K562 (cell line): ENCODE data around the gene AHCY. TPM values are rescaled to one million over a fixed set of nuclear protein-coding genes. Genes with fewer than 3 reads are reported as not detected.
"Not testable (repeated sequence)": the region's sequence is repeated elsewhere in the genome, so short reads cannot be mapped to it uniquely, and the experiment has no call there.

Source experiments
- ATAC-seq: fragments of 200-7000 bp; cut with Tn5 transposase; 3 replicates; pipeline ENCODE4 v1.9.1; 2020; ENCODE audit warnings: moderate library complexity
- BruUV-seq: library from RNA; stranded (reverse); fragments of 400-500 nt; replicated peaks from 2 replicates; lab custom pipeline; 2021; lab: Mats Ljungman, UMichigan
- CTCF ChIA-PET: fragments of 300-600 bp; formaldehyde crosslinking; extraction: SDS; loops from one replicate; lab custom pipeline; 2021; ENCODE audit warnings: low intra/inter-chr PET ratio; lab: Yijun Ruan, JAX
- POLR2A ChIA-PET: fragments of 300-600, 350-650 bp; sonication (Branson Sonifier 250); formaldehyde crosslinking; extraction: SDS; loops from one replicate; lab custom pipeline; 2021; ENCODE audit warnings: antibody characterized with exemption, inconsistent platforms; lab: Yijun Ruan, JAX
- DNase-seq, 4 experiments: peaks; one replicate each; pipeline versions ENCODE4 v3.0.0 to v3.0.0-alpha.2; 2011 to 2018; ENCODE audit warnings: low spot score in 3 of 4, mixed read lengths in 3 of 4; ENCODE audit errors: extremely low read depth in 1 of 4
- FAIRE-seq: peaks from 2 replicates; lab custom pipeline; 2011; peaks lifted over from hg19 to GRCh38; lab: Jason Lieb, UNC
- H2AFZ ChIP-seq: 2 replicates; pipeline ENCODE4 v1.6.0; 2011; ENCODE audit warnings: low read depth, low read length, control low read depth, inconsistent platforms
- H3K27ac ChIP-seq: fragments of 200-600 bp; 3 replicates; pipeline ENCODE4 v1.8.0; 2011; ENCODE audit warnings: low read depth, mild to moderate bottlenecking, control low read depth, inconsistent platforms, low read length, moderate library complexity, mixed read lengths; ENCODE audit errors: extremely low read depth
- H3K27me3 ChIP-seq, 2 experiments: fragments of 300-600 bp in 1 of 2; 2 replicates in 1 of 2; 3 replicates in 1 of 2; pipeline versions ENCODE4 v1.6.0 to v1.8.0; 2011; ENCODE audit warnings: inconsistent platforms in 2 of 2, low read length in 2 of 2, mild to moderate bottlenecking in 1 of 2, mixed read lengths in 1 of 2, moderate library complexity in 1 of 2; ENCODE audit not compliant: control insufficient read depth in 2 of 2, insufficient read depth in 2 of 2
- H3K36me3 ChIP-seq: fragments of 300-600 bp; 3 replicates; pipeline ENCODE4 v1.8.0; 2011; ENCODE audit warnings: mild to moderate bottlenecking, low read length, inconsistent platforms; ENCODE audit not compliant: control insufficient read depth, insufficient read depth
- H3K4me1 ChIP-seq, 2 experiments: fragments of 200-600 bp in 1 of 2; replicated peaks in 1 of 2; 2 replicates in 1 of 2; 3 replicates in 1 of 2; pipeline versions ENCODE4 v1.5.1 to v1.8.0; 2011; ENCODE audit warnings: inconsistent platforms in 2 of 2, low read length in 2 of 2, mild to moderate bottlenecking in 1 of 2, mixed read lengths in 1 of 2, moderate library complexity in 1 of 2; ENCODE audit not compliant: control insufficient read depth in 2 of 2, insufficient read depth in 2 of 2
- H3K4me2 ChIP-seq: 2 replicates; pipeline ENCODE4 v1.6.1; 2011; ENCODE audit warnings: low read length, control low read depth, inconsistent platforms, mixed read lengths; ENCODE audit not compliant: insufficient read depth
- H3K4me3 ChIP-seq: fragments of 200-600 bp; sonication (generic), shearing (Covaris generic); 2 replicates; pipeline ENCODE4 v1.5.1; 2016; ENCODE audit warnings: control low read depth, inconsistent platforms
- H3K79me2 ChIP-seq: fragments of 200-600 bp; 3 replicates; pipeline ENCODE4 v1.8.0; 2011; ENCODE audit warnings: low read length, inconsistent platforms; ENCODE audit not compliant: control insufficient read depth, insufficient read depth
- H3K9ac ChIP-seq, 2 experiments: 2 replicates each; pipeline versions ENCODE4 v1.6.0 to v1.6.1; 2011; ENCODE audit warnings: low read depth in 2 of 2, low read length in 2 of 2, control low read depth in 1 of 2, inconsistent platforms in 1 of 2, mild to moderate bottlenecking in 1 of 2, mixed read lengths in 1 of 2; ENCODE audit not compliant: insufficient read depth in 1 of 2
- H3K9me1 ChIP-seq: one replicate; pipeline ENCODE4 v1.6.0; 2011; ENCODE audit warnings: inconsistent platforms, mild to moderate bottlenecking, low read length, moderate library complexity; ENCODE audit not compliant: control insufficient read depth, insufficient read depth
- H3K9me3 ChIP-seq: replicated peaks from 2 replicates; pipeline ENCODE4 v1.5.1; 2011; ENCODE audit warnings: low read depth, low read length, inconsistent platforms; ENCODE audit not compliant: control insufficient read depth, insufficient read depth
- H4K20me1 ChIP-seq: replicated peaks from 2 replicates; pipeline ENCODE4 v1.6.1; 2011; ENCODE audit warnings: low read length, inconsistent platforms, mixed read lengths; ENCODE audit not compliant: control insufficient read depth, insufficient read depth
- BCOR ChIP-seq: fragments of 450-650 bp; IDR thresholded peaks from 2 replicates; pipeline ENCODE4 v1.6.1; 2016
- MED1 ChIP-seq: sonication (generic); formaldehyde crosslinking; IDR thresholded peaks from 2 replicates; pipeline ENCODE4 v1.8.1; 2023; ENCODE audit warnings: missing genetic modification reagents, borderline replicate concordance
- POLR2G ChIP-seq: fragments of 200-400 bp; formaldehyde crosslinking; IDR thresholded peaks from 2 replicates; pipeline ENCODE4 v1.6.1; 2017; ENCODE audit warnings: low read depth, mild to moderate bottlenecking, antibody characterized with exemption, low read length, moderate library complexity
- RBM25 ChIP-seq: fragments of 200-400 bp; formaldehyde crosslinking; IDR thresholded peaks from 2 replicates; pipeline ENCODE4 v1.6.1; 2018; ENCODE audit warnings: low read length, low read depth, moderate library complexity; ENCODE audit not compliant: severe bottlenecking
- ZFP36 ChIP-seq: fragments of 150-350 bp; IDR thresholded peaks from 2 replicates; pipeline ENCODE4 v1.6.1; 2018; ENCODE audit warnings: low read length, low read depth; ENCODE audit not compliant: partially characterized antibody
- ZNF639 ChIP-seq, 2 experiments: fragments of 200-800 bp in 1 of 2; sonication (Bioruptor generic) in 1 of 2; sonication (generic) in 1 of 2; formaldehyde crosslinking in 1 of 2; IDR thresholded peaks in 1 of 2; conservative IDR thresholded peaks in 1 of 2; 2 replicates each; pipeline versions ENCODE4 v1.5.0 to v1.6.1; 2016 to 2020; ENCODE audit warnings: missing compliant biosample characterization in 1 of 2, missing genetic modification characterization in 1 of 2, missing genetic modification reagents in 1 of 2
- WGBS: fragments of 100-300 bp; shearing (Covaris generic); methylation state at CpG from one replicate; pipeline ENCODE4 v1.1.6; 2016; ENCODE audit warnings: low coverage, mixed read lengths; ENCODE audit not compliant: insufficient coverage; ENCODE audit errors: missing lambda C conversion rate; 5-methylcytosine and 5-hydroxymethylcytosine counted together
- in situ Hi-C: fragments of 300-500 bp; cut with MboI; formaldehyde crosslinking; loops from 4 replicates; pipeline ENCODE4 v1.15.0; 2018; ENCODE audit warnings: inconsistent platforms, mixed read lengths
- intact Hi-C: fragments of 100-400 bp; cut with micrococcal nuclease; formaldehyde crosslinking; loops from 2 replicates; pipeline ENCODE4 v1.14.2; 2022
- polyA plus RNA-seq, 8 experiments: library from polyadenylated mRNA; depleted of rRNA in 4 of 8; stranded (reverse) in 5 of 8; unstranded in 3 of 8; fragments of >200 nt; fragmentation: Nextera tagmentation in 2 of 8; fragmentation: Illumina TruSeq in 1 of 8; extraction: Ambion mirVana in 2 of 8; extraction: Trizol in 1 of 8; gene quantifications; 2 replicates each; pipeline versions ENCODE4 v1.2.1 to v1.2.3, GENCODE V29; 2011 to 2014; ENCODE audit warnings: inconsistent platforms in 1 of 8, missing spikeins in 1 of 8
- total RNA-seq, 7 experiments: library from RNA; depleted of rRNA in 6 of 7; stranded (reverse); fragments of >200 nt in 6 of 7; fragmentation: Illumina TruSeq in 2 of 7; extraction: Trizol in 2 of 7; gene quantifications; 2 replicates each; pipeline versions ENCODE4 v1.2.1 to v1.2.3, GENCODE V29; 2011 to 2021; ENCODE audit warnings: low replicate concordance in 1 of 7

Gene AHCY
- total and polyA plus RNA-seq, 9 of the 15 experiments (the other 6 are each of a cell fraction or from before 2014, with no cell fraction given) = 82.5 to 269 (median 190) TPM

GRCh38 chr20:34292496-34292895 is 10.7 kb downstream of the AHCY start:
- FAIRE-seq (no peak), DNase-seq (no peak), ATAC-seq (no peak)
- POLR2A ChIA-PET = interaction anchor here (0.7 kb wide), 1 partner anchor 1182 kb away, joined by 4 read pairs; no protein-coding TSS in a partner anchor
- no peak overlapping the region for H3K4me2 ChIP-seq
- H3K27me3 ChIP-seq = no peaks in the 10 kb centered on the region
- intact Hi-C loops (no loop called here), in situ Hi-C loops (no loop called here)
- peaks cover 92% of the 10 kb centered on the region for H3K36me3 ChIP-seq
- H3K4me1 ChIP-seq = peaks cover 0 to 4% of the 10 kb centered on the region in 2 experiments; a peak in 2 of 5 replicates
- H3K27ac ChIP-seq = no peak overlapping the region
- CTCF ChIA-PET = interaction anchor here (0.6 kb wide), 1 partner anchor 96 kb away, joined by 3 read pairs; no protein-coding TSS in a partner anchor
- no peaks in the 10 kb centered on the region for H3K9me3 ChIP-seq
- TF ChIP-seq RBM25 (peak; percentile 45), ZFP36 (peak; percentile 42), BCOR (peak; percentile 42; the same call in 1 of the 2 replicates), POLR2G (no peak)
- no peak overlapping the region for H3K4me3 ChIP-seq
- WGBS = 97% methylated on average over 3 of the region's 3 CpGs
- no peak overlapping the region for H2AFZ ChIP-seq
- peaks cover 4% of the 10 kb centered on the region; the same call in 1 of the 2 replicates for H4K20me1 ChIP-seq
- BruUV-seq = no TSS peak
- H3K79me2 ChIP-seq = peaks cover 30% of the 10 kb centered on the region
- no peak overlapping the region for H3K9ac ChIP-seq
- H3K9me1 ChIP-seq = peaks cover 6% of the 10 kb centered on the region

GRCh38 chr20:34290471-34290870 is 12.7 kb downstream of the AHCY start:
- intact Hi-C loops (no loop called here), in situ Hi-C loops (no loop called here)
- WGBS = 96% methylated on average over 10 of the region's 11 CpGs
- CTCF ChIA-PET = no interaction called here
- H3K9me1 ChIP-seq = peaks cover 6% of the 10 kb centered on the region
- no peak for FAIRE-seq
- peaks cover 0 to 4% of the 10 kb centered on the region in 2 experiments; a peak in 1 of 5 replicates for H3K4me1 ChIP-seq
- H3K4me2 ChIP-seq = no peak overlapping the region
- POLR2A ChIA-PET = no interaction called here
- no peak for DNase-seq
- H3K36me3 ChIP-seq = peaks cover 90% of the 10 kb centered on the region
- peaks cover 2% of the 10 kb centered on the region; the same call in 1 of the 2 replicates for H4K20me1 ChIP-seq
- H3K9ac ChIP-seq = no peak overlapping the region
- ATAC-seq = no peak
- no peak overlapping the region for H2AFZ ChIP-seq
- no peaks in the 10 kb centered on the region for H3K9me3 ChIP-seq
- peak; percentile 33; the same call in 1 of the 2 replicates for TF ChIP-seq POLR2G
- TF ChIP-seq ZNF639 (CRISPR knock-in tag; conservative IDR thresholded peaks at IDR 0.05 in 1 of 2, IDR thresholded peaks at IDR 0.05 in 1 of 2) = no peak
- no peak for TF ChIP-seq MED1 (CRISPR knock-in tag)
- BruUV-seq = no TSS peak
- H3K27me3 ChIP-seq = no peaks in the 10 kb centered on the region
- H3K4me3 ChIP-seq = no peak overlapping the region
- H3K79me2 ChIP-seq = peaks cover 9% of the 10 kb centered on the region
- H3K27ac ChIP-seq = no peak overlapping the region

GRCh38 chr20:34287500-34287899 is 15.7 kb downstream of the AHCY start:
- not testable (repeated sequence) for H3K9me3 ChIP-seq
- H3K36me3 ChIP-seq = peaks cover 89% of the 10 kb centered on the region

More at GRCh38 chr20:34287500-34287899, 15.7 kb downstream of the AHCY start:
- H3K4me1 ChIP-seq, FAIRE-seq, H3K4me3 ChIP-seq, ATAC-seq, H3K27me3 ChIP-seq, H3K9me1 ChIP-seq, CTCF ChIA-PET, H3K4me2 ChIP-seq, DNase-seq, H3K79me2 ChIP-seq, H4K20me1 ChIP-seq, H2AFZ ChIP-seq, H3K27ac ChIP-seq, in situ Hi-C loops, intact Hi-C loops, H3K9ac ChIP-seq, BruUV-seq: not testable (repeated sequence)
- POLR2A ChIA-PET = interaction anchor here (0.5 to 1.1 kb wide), 3 partner anchors 10 to 15 kb away, joined by 3 to 4 read pairs (median 3); no protein-coding TSS in a partner anchor
- WGBS = 98% methylated on average over 5 of the region's 5 CpGs
